ENCODE measurements around the gene RUSC2. TPM values are rescaled to one million over a fixed set of nuclear protein-coding genes. Genes with fewer than 3 reads are reported as not detected.

RUSC2 gene
- total and polyA plus RNA-seq, 10 of the 15 experiments (the other 5 are each of a cell fraction or from before 2014, with no cell fraction given) = not detected

GRCh38 chr9:35529161-35529823, 39.4 kb downstream of the RUSC2 start:
- WGBS (ENCODE audit: insufficient coverage, insufficient replicate concordance, low lambda C conversion rate, missing lambda C conversion rate) = 2% methylated on average over 3 of the region's 3 CpGs
- no peak overlapping the region for H2AFZ ChIP-seq (ENCODE audit: control insufficient read depth, low read depth, low read length)
- no peak for TF ChIP-seq EZH2 (IDR thresholded peaks at IDR 0.05; ENCODE audit: borderline replicate concordance, control insufficient read depth, low read depth, low read length)
- TF ChIP-seq PBX3 (IDR thresholded peaks at IDR 0.05; ENCODE audit: insufficient replicate concordance, low read depth, low read length) = no peak
- no peak for TF ChIP-seq NR2C2 (IDR thresholded peaks at IDR 0.05; ENCODE audit: borderline replicate concordance, control insufficient read depth, insufficient read length, low read depth)
- TF ChIP-seq ZNF622 (IDR thresholded peaks at IDR 0.05) = no peak
- TF ChIP-seq WRNIP1 (IDR thresholded peaks at IDR 0.05; ENCODE audit: borderline replicate concordance, low read depth, low read length) = no peak
- TF ChIP-seq E2F8 (IDR thresholded peaks at IDR 0.05; ENCODE audit: low read depth, partially characterized antibody) = no peak
- no peak for TF ChIP-seq BMI1 (IDR thresholded peaks at IDR 0.05; ENCODE audit: borderline replicate concordance)
- no peak for TF ChIP-seq HSF1 (IDR thresholded peaks at IDR 0.05; ENCODE audit: low read depth, low read length)
- no peak for TF ChIP-seq ESRRA (IDR thresholded peaks at IDR 0.05; ENCODE audit: low read length)
- FAIRE-seq (no peak), ATAC-seq (no peak), DNase-seq (ENCODE audit: low read depth, low spot score) (no peak)
- H3K9ac ChIP-seq (ENCODE audit: control insufficient read depth, insufficient read depth, low read length) = no peak overlapping the region
- in situ Hi-C loops (cut with MboI) (no loop called here), intact Hi-C loops (cut with micrococcal nuclease; ENCODE audit: unreplicated experiment) (no loop called here)
- no peaks in the 10 kb centered on the region for H3K79me2 ChIP-seq (ENCODE audit: control insufficient read depth, insufficient read depth, low read length)
- no peaks in the 10 kb centered on the region for H4K20me1 ChIP-seq (ENCODE audit: control insufficient read depth, insufficient read depth)
- H3K9me3 ChIP-seq (replicated peaks; ENCODE audit: control insufficient read depth, insufficient read depth, low read length) = no peaks in the 10 kb centered on the region
- ChIA-PET SMC1A (ENCODE audit: uncharacterized antibody, unreplicated experiment) (interaction anchor here (0.8 to 1.4 kb wide), 2 partner anchors 10 to 14 kb away, joined by 3 read pairs; no protein-coding TSS in a partner anchor), CTCF (interaction anchor here (1.0 to 1.4 kb wide), 3 partner anchors 18 to 24 kb away, joined by 3 to 4 read pairs (median 3); no protein-coding TSS in a partner anchor), POLR2A (no interaction called here), RAD21 (ENCODE audit: unreplicated experiment) (no interaction called here)
- no peaks in the 10 kb centered on the region for H3K4me1 ChIP-seq (ENCODE audit: control insufficient read depth, insufficient read depth, low read length)
- H3K4me3 ChIP-seq = no peak overlapping the region
- BruUV-seq (replicated peaks) = no TSS peak
- H3K27me3 ChIP-seq (replicated peaks in 1 of 2; ENCODE audit: control insufficient read depth in 2 of 2, insufficient read depth in 2 of 2, low read length in 1 of 2) = no peaks in the 10 kb centered on the region
- no peaks in the 10 kb centered on the region for H3K36me3 ChIP-seq (ENCODE audit: control insufficient read depth in 2 of 2, insufficient read depth in 2 of 2, low read length in 1 of 2)
- H3K4me2 ChIP-seq (ENCODE audit: control insufficient read depth, insufficient read depth) = no peak overlapping the region
- no peak overlapping the region for H3K27ac ChIP-seq (ENCODE audit: control insufficient read depth, insufficient read depth)
